Right lobe of liver (tissue), 6 donors: ENCODE measurements around the gene WDFY4. TPM values are rescaled to one million over a fixed set of nuclear protein-coding genes. Genes with fewer than 3 reads are reported as not detected.

Experiments used
- ATAC-seq, 4 donors: fragments of 200-7000 bp; cut with Tn5 transposase; one replicate each; pipeline ENCODE4 v1.9.1; 2020; ENCODE audit warnings: mild to moderate bottlenecking in 4 of 4, moderate library complexity in 4 of 4
- DNase-seq, 3 donors: peaks; one replicate each; pipeline ENCODE4 v3.0.0-alpha.2; 2020
- H3K27ac ChIP-seq, 3 donors: fragments of 200-600 bp; one replicate each; pipeline ENCODE4 v1.8.0; 2022
- H3K27me3 ChIP-seq, 2 donors: fragments of 200-600 bp; one replicate each; pipeline ENCODE4 v1.8.0; 2022
- H3K36me3 ChIP-seq, 4 donors: fragments of 200-600 bp; sonication (generic) in 1 of 4; one replicate each; pipeline versions ENCODE4 v1.5.1 to v1.8.0; 2017 to 2022; ENCODE audit warnings: control low read depth in 1 of 4
- H3K4me1 ChIP-seq, 4 donors: fragments of 200-600 bp; sonication (generic) in 1 of 4; one replicate each; pipeline versions ENCODE4 v1.5.1 to v1.8.0; 2017 to 2022; ENCODE audit warnings: control low read depth in 1 of 4
- H3K4me3 ChIP-seq, 3 donors: fragments of 200-600 bp; one replicate each; pipeline ENCODE4 v1.8.0; 2022
- H3K9me3 ChIP-seq, 4 donors: fragments of 200-600 bp; sonication (generic) in 1 of 4; one replicate each; pipeline versions ENCODE4 v1.5.1 to v1.8.0; 2017 to 2022; ENCODE audit warnings: control low read depth in 1 of 4
- POLR2A ChIP-seq: fragments of 450-650 bp; IDR thresholded peaks from one replicate; pipeline ENCODE4 v1.6.1; 2017; ENCODE audit warnings: antibody characterized with exemption, mild to moderate bottlenecking
- WGBS: methylation state at CpG from one replicate; pipeline ENCODE4 v1.1.6; 2018; ENCODE audit warnings: low coverage, low lambda C conversion rate; ENCODE audit not compliant: insufficient coverage; ENCODE audit errors: missing lambda C conversion rate; 5-methylcytosine and 5-hydroxymethylcytosine counted together
- intact Hi-C, 2 donors: fragments of 100-400 bp; cut with DNase I; formaldehyde crosslinking; loops; one replicate each; pipeline versions ENCODE4 v1.11.2 to v1.14.1; 2022
- total RNA-seq, 6 experiments: library from RNA; depleted of rRNA in 2 of 6; stranded (reverse); fragments of >200 nt in 2 of 6; fragmentation: NEBNext Ultra II Directional in 3 of 6; extraction: Animal tissue kit (Norgen Biotek cat#: 25700) in 3 of 6; gene quantifications; one replicate each; pipeline versions ENCODE4 v1.1.0 to v1.2.4, GENCODE V29; 2016 to 2023
- TF ChIP-seq, protein P1 (sequence below), 4 donors: fragments of 200-600 bp in 3 of 4; fragments of 450-650 bp in 1 of 4; IDR thresholded peaks; one replicate each; pipeline versions ENCODE4 v1.5.1 to v1.8.0; 2016 to 2022; ENCODE audit warnings: antibody characterized with exemption in 4 of 4, mild to moderate bottlenecking in 2 of 4
- donor health status: DM: no; HTN: yes; CAD: no.
- donor health status: DM: no; HTN: no; CAD: no.
- donor health status: DM: no; HTN: no; CAD: no.
- donor health status: DM: no; HTN: yes; CAD: no.
- donor health status: DM: no; HTN: yes; CAD: no.

The WDFY4 gene
- total RNA-seq, 6 experiments from 2014 or later: 1.4 to 4.1 (median 1.9) TPM

DNA sequence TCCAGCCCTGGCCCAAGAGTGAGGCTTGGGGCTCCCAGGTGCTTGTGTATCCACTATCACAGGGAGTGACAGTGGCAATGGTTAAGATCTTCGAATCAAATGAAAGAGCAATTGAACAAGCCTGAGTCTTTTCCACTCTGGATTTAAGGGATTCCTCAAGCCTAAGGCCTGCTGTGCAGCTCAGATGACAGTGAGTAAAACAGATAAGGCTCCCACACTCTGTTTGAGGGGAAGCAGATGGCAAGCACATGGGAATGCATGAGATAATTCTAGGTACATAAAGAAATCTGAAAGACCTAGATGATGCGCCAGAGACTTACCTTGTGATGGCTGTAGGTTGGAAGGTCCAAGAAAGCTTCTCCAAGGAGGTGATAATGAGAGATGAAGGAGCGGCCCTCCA is 159.9 kb downstream of the WDFY4 start:
- DNase-seq (no peak), ATAC-seq (no peak)
- H3K4me1 ChIP-seq: no peaks in the 10 kb centered on the region
- TF ChIP-seq POLR2A: no peak
- TF ChIP-seq, protein P1, sequence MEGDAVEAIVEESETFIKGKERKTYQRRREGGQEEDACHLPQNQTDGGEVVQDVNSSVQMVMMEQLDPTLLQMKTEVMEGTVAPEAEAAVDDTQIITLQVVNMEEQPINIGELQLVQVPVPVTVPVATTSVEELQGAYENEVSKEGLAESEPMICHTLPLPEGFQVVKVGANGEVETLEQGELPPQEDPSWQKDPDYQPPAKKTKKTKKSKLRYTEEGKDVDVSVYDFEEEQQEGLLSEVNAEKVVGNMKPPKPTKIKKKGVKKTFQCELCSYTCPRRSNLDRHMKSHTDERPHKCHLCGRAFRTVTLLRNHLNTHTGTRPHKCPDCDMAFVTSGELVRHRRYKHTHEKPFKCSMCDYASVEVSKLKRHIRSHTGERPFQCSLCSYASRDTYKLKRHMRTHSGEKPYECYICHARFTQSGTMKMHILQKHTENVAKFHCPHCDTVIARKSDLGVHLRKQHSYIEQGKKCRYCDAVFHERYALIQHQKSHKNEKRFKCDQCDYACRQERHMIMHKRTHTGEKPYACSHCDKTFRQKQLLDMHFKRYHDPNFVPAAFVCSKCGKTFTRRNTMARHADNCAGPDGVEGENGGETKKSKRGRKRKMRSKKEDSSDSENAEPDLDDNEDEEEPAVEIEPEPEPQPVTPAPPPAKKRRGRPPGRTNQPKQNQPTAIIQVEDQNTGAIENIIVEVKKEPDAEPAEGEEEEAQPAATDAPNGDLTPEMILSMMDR (IDR thresholded peaks at IDR 0.05): no peak
- H3K36me3 ChIP-seq: no peaks in the 10 kb centered on the region
- intact Hi-C loops: no loop called here
- no peaks in the 10 kb centered on the region for H3K9me3 ChIP-seq
- no peak overlapping the region for H3K27ac ChIP-seq
- WGBS: 52% methylated on average over 2 of the region's 3 CpGs
- no peaks in the 10 kb centered on the region for H3K27me3 ChIP-seq
- H3K4me3 ChIP-seq: no peak overlapping the region

DNA sequence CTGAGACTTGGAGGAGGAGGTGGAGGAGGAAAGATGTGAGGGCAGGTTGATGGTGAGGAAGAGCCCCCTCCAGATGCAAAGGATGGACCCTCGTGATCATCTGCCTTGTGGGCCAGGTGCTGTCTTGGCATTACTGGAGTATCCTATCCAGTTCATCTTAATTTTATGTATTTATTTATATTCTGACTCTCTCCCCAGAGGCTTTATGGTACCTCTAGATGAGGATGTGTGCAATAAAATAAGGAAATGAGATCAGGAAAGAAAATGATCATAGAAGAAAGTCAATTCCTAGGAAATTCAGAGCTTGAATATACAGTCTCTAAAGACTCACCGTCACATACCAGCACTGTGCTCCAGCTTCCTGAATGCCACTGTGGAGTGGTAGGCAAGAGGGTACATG is 160.8 kb downstream of the WDFY4 start:
- no peak for TF ChIP-seq POLR2A
- TF ChIP-seq, protein P1 (IDR thresholded peaks at IDR 0.05): no peak
- WGBS: 81% methylated on average over 2 of the region's 2 CpGs
- Histone ChIP-seq H3K9me3 (no peaks in the 10 kb centered on the region), H3K4me1 (no peaks in the 10 kb centered on the region), H3K36me3 (no peaks in the 10 kb centered on the region), H3K27me3 (no peaks in the 10 kb centered on the region), H3K27ac (no peak overlapping the region), H3K4me3 (no peak overlapping the region)
- intact Hi-C loops: no loop called here
- no peak for ATAC-seq
- no peak for DNase-seq

DNA sequence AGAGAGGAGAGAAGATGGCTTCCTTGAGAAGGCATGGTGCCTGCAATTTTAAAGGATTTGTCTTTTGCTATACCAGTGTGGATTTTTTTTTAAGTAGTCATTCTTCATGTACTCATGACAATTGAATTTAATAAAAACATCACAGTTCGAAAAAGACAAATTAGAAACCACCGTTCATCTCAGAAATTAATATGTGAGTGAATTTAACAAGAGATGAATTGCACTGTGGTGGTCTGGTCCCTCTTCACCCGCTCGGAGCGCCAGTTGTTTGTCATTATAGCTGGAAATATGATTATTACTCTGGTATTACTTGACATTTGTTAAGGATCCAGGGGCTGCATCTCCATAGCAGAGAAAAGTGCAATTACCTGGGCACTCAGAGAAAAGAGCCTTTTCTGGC is 163.0 kb downstream of the WDFY4 start:
- intact Hi-C loops: no loop called here
- no peak for TF ChIP-seq POLR2A
- TF ChIP-seq, protein P1 (IDR thresholded peaks at IDR 0.05): no peak

DNA sequence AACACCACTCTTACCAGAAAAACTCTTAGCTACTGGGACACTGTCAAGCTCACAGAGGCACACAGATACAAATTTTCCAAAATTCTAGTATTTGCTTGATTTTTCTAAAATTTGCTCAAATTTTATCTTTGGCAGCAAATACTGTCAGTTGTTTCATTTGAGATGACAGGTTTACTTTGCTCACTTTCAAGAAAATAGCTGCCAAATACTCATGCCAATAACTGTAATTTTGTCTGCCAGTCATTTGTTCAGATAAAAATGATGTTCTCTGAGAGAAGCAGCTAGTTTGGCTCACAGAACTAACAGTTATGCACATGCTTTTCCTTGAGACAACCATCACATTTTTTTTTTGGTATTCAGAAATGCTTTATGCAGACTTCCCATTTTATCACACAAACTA is 172.2 kb downstream of the WDFY4 start:
- Histone ChIP-seq H3K27ac (no peak overlapping the region), H3K4me3 (no peak overlapping the region), H3K4me1 (no peaks in the 10 kb centered on the region), H3K9me3 (no peaks in the 10 kb centered on the region), H3K36me3 (no peaks in the 10 kb centered on the region), H3K27me3 (no peaks in the 10 kb centered on the region)
- intact Hi-C loops: no loop called here
- no peak for TF ChIP-seq POLR2A
- TF ChIP-seq, protein P1 (IDR thresholded peaks at IDR 0.05): no peak
- DNase-seq (no peak), ATAC-seq (no peak)

More for the DNA sequence above, 163.0 kb downstream of the WDFY4 start:
- Histone ChIP-seq H3K27ac (no peak overlapping the region), H3K27me3 (no peaks in the 10 kb centered on the region), H3K9me3 (no peaks in the 10 kb centered on the region), H3K36me3 (no peaks in the 10 kb centered on the region), H3K4me1 (no peaks in the 10 kb centered on the region), H3K4me3 (no peak overlapping the region)
- DNase-seq: no peak
- 84% methylated on average over 5 of the region's 5 CpGs for WGBS
- ATAC-seq: no peak

DNA sequence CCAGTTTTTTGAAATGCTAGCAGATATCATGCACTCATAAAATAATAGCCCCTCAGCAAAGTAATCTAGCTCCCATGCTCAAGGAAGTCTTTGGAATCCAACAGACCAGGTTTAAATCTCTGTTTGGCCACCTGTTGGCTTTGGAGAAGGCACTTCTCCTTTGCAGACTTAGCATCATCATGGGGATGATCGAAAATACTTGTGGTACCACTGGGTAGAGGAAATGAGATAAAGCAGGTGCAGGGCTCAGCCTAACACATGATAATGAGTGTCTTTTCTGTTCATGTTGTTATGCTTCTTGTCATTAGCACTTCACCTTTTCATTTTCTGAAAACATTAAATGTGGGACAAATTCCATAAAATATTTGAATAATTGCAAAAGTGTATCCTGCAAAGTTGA is 187.6 kb downstream of the WDFY4 start:
- 42% methylated on average over 1 of the region's 1 CpG for WGBS
- ATAC-seq: no peak
- Histone ChIP-seq H3K4me3 (no peak overlapping the region), H3K36me3 (no peaks in the 10 kb centered on the region), H3K27ac (no peak overlapping the region), H3K4me1 (no peaks in the 10 kb centered on the region), H3K27me3 (no peaks in the 10 kb centered on the region), H3K9me3 (no peaks in the 10 kb centered on the region)
- intact Hi-C loops: no loop called here
- no peak for TF ChIP-seq POLR2A
- TF ChIP-seq, protein P1 (IDR thresholded peaks at IDR 0.05): no peak
- no peak for DNase-seq
